ENCODE data around the gene CFL1.
"Not testable (repeated sequence)": the region's sequence is repeated elsewhere in the genome, so short reads cannot be mapped to it uniquely, and the experiment has no call there.

CFL1 gene

GRCh38 chr11:65842144-65842543, 15.8 kb downstream of the CFL1 start:
- no peak for DNase-seq (ENCODE audit: low read depth in 2 of 2)

- no peak for DNase-seq (ENCODE audit: low read depth in 2 of 2)
Observed at GRCh38 chr11:65834202-65834601, 23.8 kb downstream of the CFL1 start.

GRCh38 chr11:65833297-65834030, 24.5 kb downstream of the CFL1 start, which contains the start of gene SNX32:
Gene SNX32 (plus strand): TSS chr11:65833963. CDS start chr11:65834066, 103 bp downstream.
- peak; percentile 88 to 90 for DNase-seq (ENCODE audit: low read depth in 2 of 2)

GRCh38 chr11:65832231-65832630, 25.7 kb downstream of the CFL1 start:
- not testable (repeated sequence) for DNase-seq (ENCODE audit: low read depth in 2 of 2)

GRCh38 chr11:65829459-65829858, 28.5 kb downstream of the CFL1 start:
- DNase-seq (ENCODE audit: low read depth in 2 of 2), result no peak

GRCh38 chr11:65826984-65827735, 30.8 kb downstream of the CFL1 start:
- DNase-seq (ENCODE audit: low read depth in 2 of 2), result no peak

GRCh38 chr11:65822776-65823528, 35.0 kb downstream of the CFL1 start:
- no peak for DNase-seq (ENCODE audit: low read depth in 2 of 2)

GRCh38 chr11:65821107-65821506, 36.9 kb downstream of the CFL1 start:
- DNase-seq (ENCODE audit: low read depth in 2 of 2), result no peak

GRCh38 chr11:65817835-65818680, 39.9 kb downstream of the CFL1 start:
- peak; percentile 92 for DNase-seq (ENCODE audit: low read depth in 2 of 2)

- no peak for DNase-seq (ENCODE audit: low read depth in 2 of 2)
Observed at GRCh38 chr11:65817312-65817834, 40.6 kb downstream of the CFL1 start.

- DNase-seq (ENCODE audit: low read depth in 2 of 2), result no peak
Observed at GRCh38 chr11:65816696-65817095, 41.3 kb downstream of the CFL1 start.

GRCh38 chr11:65814986-65815565, 42.9 kb downstream of the CFL1 start:
- DNase-seq (ENCODE audit: low read depth in 2 of 2), result no peak

- no peak for DNase-seq (ENCODE audit: low read depth in 2 of 2)
Observed at GRCh38 chr11:65814131-65814985, 43.6 kb downstream of the CFL1 start.

GRCh38 chr11:65811764-65812475, 46.1 kb downstream of the CFL1 start:
- DNase-seq (ENCODE audit: low read depth in 2 of 2), result no peak

GRCh38 chr11:65810046-65810868, 47.7 kb downstream of the CFL1 start:
- DNase-seq (ENCODE audit: low read depth in 2 of 2), result no peak

- no peak for DNase-seq (ENCODE audit: low read depth in 2 of 2)
Observed at GRCh38 chr11:65809496-65809895, 48.5 kb downstream of the CFL1 start.

- DNase-seq (ENCODE audit: low read depth in 2 of 2), result no peak
Observed at GRCh38 chr11:65808744-65809341, 49.1 kb downstream of the CFL1 start.

GRCh38 chr11:65806979-65807378, 51.0 kb downstream of the CFL1 start:
- DNase-seq (ENCODE audit: low read depth in 2 of 2), result no peak
